ENCODE data around the gene ENO4.

Gene ENO4

DNA sequence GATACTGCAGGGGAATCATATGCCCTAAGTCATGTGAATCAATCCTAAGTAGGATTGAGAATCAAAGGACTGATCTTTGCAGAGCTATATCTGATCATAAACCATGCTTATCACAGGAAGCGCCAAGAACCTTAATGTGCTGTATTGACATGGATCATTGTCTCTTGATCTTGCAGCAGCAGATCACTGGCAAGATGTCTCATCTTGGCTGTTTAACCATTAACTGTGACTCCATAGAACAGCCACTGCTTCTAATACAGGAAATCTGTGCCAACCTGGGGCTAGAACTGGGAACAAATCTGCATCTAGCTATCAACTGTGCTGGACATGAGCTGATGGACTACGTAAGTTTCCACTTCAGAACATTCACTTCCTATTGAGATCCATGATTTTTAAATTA, 21.6 kb downstream of the ENO4 start:
- no peak for DNase-seq

DNA sequence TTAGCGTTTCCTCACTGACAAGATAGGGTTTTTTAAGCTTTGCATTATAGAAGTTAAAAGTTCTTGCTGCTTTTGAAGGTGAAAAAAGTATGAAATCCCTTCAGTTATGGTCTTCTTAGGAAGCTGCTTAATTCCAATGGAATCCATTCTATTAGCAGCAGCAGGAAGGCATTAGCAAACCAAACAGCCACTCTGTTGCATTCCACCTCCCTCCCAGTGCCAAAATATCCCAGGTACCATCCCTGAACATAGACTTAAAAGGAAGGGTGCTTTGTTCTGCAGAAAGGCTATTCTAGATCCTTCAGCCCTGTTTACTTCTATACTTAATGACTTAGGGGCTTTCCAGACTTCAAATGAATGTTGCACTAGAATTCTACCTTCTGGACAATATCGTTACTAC, 23.8 kb downstream of the ENO4 start:
- no peak for DNase-seq

DNA sequence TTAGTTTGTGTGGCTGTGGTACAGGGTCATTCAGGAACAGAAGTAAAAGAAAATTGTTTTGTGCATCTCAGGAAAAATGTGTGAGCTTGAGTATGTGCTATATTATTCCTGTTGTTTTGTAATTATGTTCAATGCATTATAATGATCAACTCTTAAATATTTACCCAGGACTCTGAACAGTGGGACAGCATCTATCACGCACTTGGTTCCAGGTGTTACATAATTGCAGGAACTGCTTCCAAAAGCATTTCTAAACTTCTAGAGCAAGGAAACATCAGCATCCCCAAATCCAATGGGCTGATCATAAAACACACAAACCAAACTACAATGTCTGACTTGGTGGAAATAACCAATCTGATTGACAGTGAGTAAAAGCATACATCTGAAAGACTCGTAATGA, 26.6 kb downstream of the ENO4 start:
- no peak for DNase-seq

DNA sequence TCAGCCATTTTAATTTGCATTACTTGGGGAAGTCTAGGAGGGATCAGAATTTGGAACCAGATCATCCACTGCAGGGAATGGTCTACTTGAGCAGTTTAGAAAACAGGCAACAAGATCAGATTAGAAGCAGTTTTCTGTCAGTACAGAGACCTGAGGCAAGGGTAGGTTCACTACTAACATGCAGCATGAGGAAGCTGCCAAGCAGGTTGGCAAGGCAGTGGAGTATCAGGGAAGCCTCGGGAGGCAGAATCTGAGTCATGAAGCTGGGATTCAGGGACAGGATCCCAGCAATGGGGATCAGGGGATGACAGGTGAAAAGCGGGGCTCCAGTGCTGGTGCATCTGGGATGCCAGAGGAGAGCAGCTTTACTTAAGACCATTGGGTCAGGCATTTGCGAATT, 28.1 kb downstream of the ENO4 start:
- no peak for DNase-seq

DNA sequence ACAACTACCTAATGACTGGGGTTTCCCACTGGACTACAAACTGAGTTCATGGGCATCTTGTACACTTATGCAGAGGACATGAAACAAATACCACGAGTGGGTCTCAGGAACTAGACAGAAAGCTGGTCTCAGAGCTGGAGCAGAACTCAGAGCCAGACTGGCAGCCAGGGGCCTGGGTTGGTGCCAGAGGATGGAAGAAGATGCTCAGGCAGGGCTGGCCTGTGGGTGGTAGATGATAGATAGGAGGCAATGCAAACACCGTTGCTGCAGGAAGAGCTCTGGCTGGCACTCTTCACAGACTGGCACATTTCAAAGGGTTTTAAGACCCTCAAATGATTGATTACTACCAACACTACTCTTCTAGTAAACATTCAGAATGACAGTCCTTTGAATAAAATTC, 28.8 kb downstream of the ENO4 start:
- DNase-seq: no peak

DNA sequence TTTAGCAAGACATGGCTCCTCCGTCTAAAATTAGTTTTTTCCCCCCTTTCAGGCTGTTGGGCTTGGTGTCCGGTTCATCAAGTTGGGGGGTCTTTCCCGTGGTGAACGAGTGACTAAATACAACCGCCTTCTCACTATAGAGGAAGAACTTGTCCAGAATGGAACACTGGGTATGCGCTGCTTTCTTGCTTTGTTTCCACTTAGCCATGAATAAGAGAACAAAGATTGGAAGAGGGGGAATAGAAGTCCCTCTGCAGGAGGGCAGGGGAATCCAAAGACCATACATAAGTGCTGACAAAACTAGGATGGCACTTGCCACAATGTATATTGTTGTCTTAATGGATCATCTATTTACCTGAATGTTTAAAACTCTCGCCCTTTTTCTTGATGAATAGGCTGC, 30.5 kb downstream of the ENO4 start:
- no peak for DNase-seq

DNA sequence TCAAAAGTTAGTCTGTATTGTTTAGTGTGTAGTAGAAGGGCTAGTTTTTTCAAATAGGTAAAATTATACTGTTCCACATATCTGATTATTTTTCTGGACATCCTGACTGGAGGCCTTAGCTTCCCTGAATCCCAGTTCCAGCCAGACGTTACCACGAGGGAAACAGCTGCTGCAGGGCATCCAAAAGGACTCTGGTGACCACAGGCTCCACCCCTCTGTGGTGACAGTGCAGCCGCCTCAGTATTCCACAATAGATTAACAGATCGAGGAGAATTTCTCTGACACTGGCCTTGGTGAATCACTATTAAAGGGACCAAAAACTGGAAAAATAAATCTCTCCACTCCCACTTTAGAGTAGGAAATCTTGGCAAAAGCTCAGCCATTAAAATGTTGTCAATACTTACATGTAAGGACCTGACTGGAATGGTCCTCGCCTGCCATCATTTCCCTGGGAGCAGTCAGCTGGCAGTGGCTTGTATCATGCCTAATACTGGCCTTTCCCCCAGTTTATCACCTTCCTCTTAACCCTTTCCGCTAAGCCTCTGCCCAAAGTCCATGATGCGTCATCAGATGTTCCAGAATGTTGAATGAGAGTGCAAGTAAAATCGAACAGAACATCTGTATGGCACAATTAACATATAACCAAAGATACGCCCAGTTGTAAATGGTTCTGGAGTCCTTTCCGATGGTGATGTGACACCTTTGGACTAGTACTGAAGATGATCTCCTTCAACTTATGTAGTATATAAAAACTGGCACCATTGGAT, 31.6 kb downstream of the ENO4 start:
- DNase-seq: no peak

DNA sequence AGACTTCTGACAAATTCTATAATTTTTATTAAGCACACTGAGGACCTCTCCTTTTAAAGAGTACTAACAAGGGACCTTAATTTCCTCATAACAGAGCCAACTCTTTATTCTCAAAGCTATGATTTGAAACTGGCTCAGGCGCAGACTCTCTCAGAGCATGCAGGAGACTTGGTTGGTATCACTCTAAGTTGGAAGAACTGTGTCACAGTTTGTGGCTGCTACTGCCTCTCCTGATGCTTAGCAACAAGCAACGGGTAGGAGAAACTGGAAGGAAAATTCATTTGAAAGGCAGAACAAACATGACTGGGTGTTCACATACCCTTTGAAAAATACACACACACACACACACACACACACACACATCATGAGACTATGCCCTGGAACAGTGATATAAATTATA, 33.3 kb downstream of the ENO4 start:
- no peak for DNase-seq

DNA sequence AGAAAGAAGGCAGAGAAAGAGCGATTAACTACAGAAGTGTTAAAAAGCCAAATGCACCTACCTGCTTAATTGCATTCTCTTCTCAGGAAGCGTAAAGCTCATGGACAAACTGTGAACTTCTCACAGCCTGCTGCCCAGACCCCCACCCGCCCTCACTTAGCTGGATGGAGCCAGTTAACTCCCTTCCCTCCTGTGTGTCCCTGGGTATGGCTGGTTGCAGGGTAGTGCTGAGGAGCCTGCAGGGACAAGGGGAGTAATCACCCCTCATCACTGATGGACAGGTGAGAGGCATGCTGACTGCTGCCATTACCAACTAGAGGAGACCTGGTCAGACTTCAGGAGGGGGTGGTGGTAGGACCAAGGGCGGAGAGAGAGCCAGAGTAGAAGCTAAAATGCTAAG, 37.5 kb downstream of the ENO4 start:
- DNase-seq: no peak

DNA sequence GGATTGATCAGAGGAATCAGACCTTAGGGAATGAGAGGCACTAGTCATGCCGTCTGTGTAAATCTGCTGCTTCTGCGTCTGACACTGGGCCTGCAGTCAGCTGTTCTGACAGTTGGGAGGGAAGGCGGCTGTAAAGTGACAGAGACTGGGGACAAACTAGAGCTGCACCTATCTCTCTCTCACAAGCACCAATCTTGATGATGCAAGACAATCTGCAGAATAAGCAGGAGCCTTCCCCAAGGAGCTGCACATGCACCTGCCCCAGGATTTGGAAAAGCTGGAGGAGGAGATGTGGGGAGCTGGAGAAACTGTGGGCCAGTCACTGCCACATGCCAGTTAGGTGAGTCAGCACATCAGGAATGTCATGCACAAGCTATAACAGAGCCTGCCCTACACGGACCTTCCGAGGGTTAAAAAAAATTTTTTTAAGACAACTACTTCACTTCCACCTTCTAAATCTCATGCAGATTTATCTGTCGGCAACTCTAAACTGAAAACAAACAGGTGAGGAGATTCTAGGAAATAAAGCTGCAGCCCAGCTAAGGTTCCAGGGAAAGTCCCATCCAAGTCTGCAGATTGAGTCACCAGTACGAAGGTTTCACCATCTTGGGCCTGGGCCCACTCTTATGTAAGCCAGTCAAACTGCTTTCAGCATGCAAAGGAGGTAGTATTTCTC, 39.2 kb downstream of the ENO4 start:
- no peak for DNase-seq

DNA sequence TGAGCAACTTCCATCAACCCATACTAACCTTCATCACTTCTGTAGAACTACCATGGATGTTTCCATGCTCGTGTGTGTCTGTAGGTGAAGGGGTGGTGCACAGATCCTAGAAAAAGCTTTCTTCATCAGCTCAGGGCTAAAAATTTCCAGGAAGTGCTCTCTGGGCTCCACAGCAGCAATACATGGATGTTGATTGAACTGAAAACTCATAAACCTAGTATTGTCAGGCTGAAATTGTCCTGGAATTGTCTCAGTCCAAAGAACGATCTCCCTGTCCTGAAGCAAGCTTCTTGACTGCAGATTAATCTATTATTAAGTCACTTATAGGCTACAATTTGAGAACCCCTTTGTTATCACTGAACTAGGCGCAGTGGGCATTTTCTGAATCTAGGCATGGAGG, 39.8 kb downstream of the ENO4 start:
- DNase-seq: no peak

DNA sequence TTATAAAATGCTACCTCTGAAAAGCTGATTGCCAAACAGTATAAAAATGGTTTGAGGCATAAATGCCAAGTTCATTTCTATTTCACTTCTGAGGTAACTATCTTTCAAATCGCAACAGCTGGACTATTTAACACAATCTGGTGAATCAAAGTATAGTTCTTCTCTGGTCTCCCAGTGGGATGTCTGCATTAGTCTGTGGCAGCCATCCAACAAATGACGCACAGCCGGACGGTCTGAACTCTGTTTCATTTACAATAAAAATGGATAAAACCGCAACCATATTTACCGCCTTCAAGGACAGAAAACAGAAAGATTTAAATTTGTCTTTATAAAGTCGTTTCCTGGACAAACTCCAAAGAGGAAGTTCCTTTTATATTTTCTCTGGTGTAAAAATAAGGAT, 41.9 kb downstream of the ENO4 start:
- no peak for DNase-seq

DNA sequence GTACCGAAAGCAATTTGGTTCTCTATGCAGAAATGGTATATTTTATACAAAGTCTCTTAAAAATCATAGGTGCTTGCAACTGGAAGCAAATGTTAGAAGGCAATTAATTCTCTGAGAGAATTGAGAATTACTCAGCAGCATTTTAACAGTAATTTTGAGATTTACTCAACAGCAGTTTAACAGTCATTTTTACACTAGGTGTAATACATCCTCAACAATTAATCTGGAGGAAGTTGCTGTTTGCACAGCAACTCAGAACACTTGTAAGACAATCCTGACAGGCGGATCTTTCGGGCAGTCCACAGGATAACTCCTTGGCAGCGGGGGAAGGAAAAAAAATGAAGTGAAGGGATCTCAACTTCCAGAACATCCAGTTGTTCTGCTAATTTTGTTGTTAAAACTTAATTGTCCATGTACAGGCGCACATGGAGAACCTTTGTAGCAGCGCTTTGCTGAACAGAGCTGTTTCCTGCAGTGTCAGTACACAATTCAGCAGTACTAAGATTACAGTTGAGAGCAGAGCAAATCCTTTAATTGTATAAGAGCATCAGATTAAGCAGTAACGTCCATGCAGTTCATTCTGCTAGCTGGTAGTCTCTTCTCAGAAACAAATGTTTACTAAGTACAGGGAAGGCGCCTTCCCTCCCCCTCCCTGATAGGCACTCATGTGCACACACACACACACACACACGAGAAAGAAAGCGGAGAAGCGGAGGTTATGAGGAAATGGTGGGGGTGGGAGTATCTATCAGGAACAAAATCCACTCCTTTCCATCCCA, 43.8 kb downstream of the ENO4 start:
- no peak for DNase-seq

DNA sequence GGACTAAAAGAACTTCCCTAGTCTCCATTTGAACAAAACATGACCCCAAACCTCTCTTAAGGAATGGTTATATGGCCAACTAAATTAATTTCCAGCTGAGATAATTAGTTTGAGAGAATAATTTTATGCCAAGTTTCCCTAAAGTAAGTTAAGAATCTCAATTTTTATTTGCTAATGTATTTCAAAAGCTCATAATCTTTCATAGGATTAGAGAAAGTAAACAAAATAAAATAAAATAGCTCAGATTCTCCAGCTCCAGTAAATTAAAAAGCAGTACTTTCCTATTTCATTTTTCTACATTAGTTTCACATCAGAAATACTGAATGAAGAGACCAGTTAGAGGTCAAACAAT, 44.4 kb downstream of the ENO4 start:
- DNase-seq: no peak

DNA sequence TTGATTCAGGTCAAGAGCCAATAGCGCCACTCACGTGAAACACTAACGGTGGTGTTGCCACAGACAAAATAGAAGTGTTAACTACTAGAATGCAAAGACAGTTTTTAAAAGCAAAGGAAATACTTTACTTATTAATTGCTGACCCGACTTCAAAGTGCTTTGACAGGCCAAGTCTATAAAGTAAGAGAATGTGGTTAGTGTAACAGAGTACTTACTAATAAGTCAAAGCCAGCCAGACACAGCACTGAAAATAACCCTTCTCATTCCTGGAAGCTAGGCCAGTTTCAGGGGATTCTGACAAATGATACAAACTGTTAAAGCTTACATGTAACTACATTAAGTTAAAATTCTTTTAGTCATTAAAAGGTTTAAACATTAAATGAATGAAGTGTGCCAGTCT, 50.3 kb downstream of the ENO4 start:
- DNase-seq: no peak

DNA sequence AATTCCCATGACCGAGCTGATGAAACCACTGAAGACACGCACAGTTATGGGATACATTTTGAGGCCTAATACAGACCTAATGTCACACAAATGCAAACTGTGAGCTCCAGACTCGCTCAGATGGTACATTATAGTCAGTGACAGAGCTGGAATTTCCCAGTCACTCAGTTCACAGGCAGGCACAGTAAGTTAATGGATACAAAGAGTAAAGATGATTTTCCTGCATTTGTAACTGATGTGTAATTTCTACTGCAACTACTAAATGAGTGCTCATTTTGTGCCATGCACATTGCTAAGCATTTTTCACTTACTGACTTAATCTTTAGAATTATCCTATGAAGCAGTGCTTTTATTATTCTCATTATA, 56.5 kb downstream of the ENO4 start:
- DNase-seq: no peak

DNA sequence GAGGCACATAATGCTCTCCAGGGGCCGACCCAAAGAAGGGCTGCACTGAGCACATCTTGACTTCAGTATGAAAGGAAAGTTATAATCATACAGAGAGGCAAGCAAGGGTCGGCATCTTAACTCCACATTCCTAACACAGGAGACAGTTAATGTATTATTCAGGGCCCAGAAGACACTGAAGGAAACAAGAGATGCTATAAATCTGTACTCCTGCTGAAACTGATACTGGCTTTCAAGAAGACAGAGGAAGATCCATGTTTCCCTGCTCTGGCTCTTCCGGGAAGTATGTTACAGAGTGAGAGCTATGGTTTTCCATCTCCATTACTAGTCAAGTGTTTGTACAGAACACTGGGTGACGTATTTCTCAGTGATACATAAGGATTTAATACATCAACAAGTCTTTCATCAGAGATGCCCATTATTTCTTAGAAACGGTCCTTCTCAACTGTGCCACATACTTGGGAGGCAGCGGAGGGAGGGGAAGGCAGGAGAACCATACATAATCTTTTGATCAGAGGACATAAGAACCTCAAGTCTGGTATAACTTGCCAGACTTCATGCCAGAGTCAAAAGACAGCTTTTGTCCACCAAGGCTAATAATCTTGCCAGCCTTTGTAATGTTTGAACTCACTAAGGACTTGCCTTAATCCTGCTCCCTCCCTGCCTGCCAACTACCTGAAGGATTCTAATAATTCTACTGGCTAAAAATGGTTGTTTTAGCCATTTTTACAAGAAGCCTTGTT, 58.1 kb downstream of the ENO4 start:
- DNase-seq: no peak

DNA sequence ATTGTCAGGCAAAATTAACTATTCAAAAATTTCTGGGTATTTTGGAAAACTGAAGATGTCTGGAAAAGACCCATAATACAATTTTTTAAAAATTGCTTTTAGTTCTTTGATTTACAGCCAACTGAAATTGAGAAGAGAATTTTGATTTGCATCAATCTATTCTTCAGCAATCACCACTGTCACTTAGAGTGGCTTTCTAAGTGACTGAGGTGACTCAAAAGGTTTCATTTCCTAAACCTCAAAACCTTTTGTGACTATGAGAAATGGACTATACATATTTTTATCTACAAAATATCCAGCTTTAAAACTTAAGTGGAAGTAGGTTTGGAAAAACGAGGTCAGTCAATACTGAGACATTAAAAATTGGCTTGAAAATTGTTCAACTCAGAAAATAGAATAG, 60.0 kb downstream of the ENO4 start:
- no peak for DNase-seq

DNA sequence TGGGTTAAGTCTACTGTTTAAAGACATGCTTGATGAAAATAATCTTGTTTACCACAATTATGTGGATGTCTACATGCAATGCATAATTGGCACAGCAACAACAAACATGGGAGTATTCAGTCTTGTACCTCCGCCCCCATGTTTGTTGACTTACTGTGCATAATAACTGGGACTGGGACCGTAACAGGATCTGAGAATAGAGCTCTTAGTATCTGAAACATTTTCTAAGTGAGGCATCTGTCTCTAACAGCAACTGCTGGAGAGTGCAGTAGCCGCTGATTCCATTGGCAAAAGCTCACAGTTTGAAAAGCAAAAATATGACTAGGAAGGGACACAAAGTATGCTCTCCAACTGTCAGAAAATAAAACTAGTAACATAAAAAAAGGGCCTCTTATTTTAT, 61.6 kb downstream of the ENO4 start:
- no peak for DNase-seq

DNA sequence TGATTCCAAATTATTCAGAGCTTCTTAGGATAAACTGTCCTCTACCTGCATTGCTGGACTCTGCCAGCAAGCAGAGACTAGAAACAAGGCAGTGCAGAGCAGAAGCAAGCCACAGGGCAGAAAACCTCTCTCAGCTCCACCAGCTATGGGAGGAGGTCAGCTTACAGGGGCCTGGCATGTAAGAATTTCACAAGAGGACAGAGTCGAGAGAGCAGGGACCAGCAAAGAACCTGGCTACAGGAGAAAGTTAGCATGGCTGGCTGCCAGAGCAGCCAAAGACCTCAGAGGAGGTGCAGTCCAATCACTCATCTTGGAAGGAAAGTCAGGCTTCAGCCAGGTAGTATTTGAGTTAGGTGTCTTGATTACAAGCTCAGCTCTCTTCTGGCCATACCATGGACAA, 62.9 kb downstream of the ENO4 start:
- DNase-seq: no peak

DNA sequence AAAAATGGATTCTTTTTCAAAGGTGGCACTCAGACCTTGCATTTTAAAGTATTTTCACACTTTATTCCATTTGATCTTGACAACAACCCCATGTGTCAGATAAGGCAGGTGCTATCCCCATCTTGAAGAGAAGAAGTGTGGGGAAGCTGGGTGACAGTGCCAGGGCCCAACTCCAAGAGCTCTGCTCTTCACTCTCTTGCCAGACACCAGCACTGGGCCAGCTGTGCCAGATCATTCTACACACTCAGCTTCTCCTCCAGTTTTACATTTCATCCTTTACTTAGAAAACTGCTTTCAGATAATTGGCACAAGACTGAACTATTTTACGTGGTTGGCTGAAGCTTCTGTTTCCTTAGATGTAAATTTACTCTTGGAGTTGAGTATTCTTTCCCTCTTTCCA, 64.4 kb downstream of the ENO4 start:
- DNase-seq: no peak

DNA sequence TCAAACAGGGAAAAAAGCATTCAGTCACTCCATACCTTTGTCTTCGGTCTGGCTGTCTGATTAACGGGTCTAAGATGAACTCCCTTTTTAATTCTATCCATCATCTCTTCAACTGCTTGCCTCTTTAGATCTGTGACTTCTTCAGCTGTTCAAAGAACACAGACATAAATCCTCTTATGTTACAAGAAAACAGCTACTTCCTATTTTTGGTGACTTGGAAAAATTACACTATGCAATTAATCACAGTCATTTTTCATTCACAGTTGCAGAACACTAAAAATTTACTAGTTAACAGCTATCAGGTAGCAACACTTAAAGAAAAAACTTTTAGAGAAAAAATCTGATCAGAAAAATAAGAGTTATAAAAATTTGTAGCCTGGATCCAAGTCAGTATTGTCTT, 66.0 kb downstream of the ENO4 start:
- no peak for DNase-seq

DNA sequence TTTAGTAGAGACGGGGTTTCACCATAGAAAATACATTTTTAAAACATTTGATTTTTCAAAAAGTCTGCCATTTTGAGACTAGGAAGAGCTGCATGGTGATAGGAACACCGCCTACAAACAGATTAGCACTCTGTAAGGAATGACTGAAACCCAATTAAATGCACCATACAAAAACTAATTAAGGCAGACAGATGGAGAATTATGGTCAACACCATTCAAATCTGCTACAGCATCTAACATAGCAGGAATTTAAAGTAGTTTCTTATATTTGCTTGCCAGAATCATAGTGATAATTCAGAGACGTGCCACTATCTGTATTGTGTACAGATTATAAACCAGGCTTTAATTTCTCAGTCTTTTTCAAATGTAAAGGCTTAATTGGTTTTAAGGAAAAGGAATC, 68.2 kb downstream of the ENO4 start:
- DNase-seq: no peak

DNA sequence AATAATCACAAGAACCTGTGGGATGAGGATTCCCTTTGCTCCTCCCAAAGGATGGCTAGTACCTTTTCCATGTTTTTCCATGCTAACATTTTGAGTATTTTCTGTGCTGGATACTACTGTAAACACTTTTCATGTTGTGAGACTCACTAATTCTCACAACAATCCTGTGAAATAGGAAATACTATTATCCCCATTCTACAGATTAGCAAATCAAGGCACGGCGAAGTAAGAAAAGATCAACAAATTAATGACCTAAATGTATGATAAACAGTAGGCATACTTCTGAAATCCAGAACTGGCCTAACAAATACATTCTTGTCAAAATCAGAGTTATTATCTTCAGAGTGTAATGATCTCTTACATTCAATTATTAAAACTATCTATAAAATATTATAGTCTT, 69.3 kb downstream of the ENO4 start:
- DNase-seq: no peak

Measured in stimulated activated CD8-positive, alpha-beta memory T cell treated with anti-CD3 and anti-CD28 coated beads, Interleukin-4, amount 100 ng/mL, for 48 hours (primary cell).